H1 (cell line): ENCODE results near the gene OR6C70. TPM values are rescaled to one million over a fixed set of nuclear protein-coding genes. Genes with fewer than 3 reads are reported as not detected.

ENCODE experiments used
- CTCF ChIA-PET: fragments of 300-600 bp; sonication (Branson Sonifier 250); formaldehyde crosslinking; loops from one replicate; lab custom pipeline; 2021; ENCODE audit not compliant: partially characterized antibody; lab: Charles Lee
- POLR2A ChIA-PET: fragments of 300-600 bp; sonication (Branson Sonifier 250); formaldehyde crosslinking; loops from one replicate; lab custom pipeline; 2021; ENCODE audit warnings: inconsistent platforms; ENCODE audit not compliant: partially characterized antibody; lab: Charles Lee
- DNase-seq, 2 experiments: peaks; one replicate each; pipeline versions ENCODE4 v3.0.0 to v3.0.0-alpha.2; 2010 to 2022; ENCODE audit warnings: low spot score in 2 of 2, low read depth in 1 of 2, mixed read lengths in 1 of 2
- FAIRE-seq: peaks from 2 replicates; lab custom pipeline; 2011; peaks lifted over from hg19 to GRCh38; lab: Jason Lieb, UNC
- H2AFZ ChIP-seq: 2 replicates; pipeline ENCODE4 v1.8.1; 2012; ENCODE audit warnings: low read length, inconsistent platforms
- H2AK5ac ChIP-seq: 2 replicates; pipeline ENCODE4 v1.6.1; 2013; ENCODE audit warnings: low read depth, low read length
- H2BK120ac ChIP-seq: replicated peaks from 2 replicates; pipeline ENCODE3; 2013; ENCODE audit warnings: low read depth, low read length, inconsistent platforms
- H2BK12ac ChIP-seq: 2 replicates; pipeline ENCODE4 v1.6.1; 2013; ENCODE audit warnings: low read depth, low read length
- H2BK15ac ChIP-seq: 2 replicates; pipeline ENCODE4 v1.6.1; 2013; ENCODE audit warnings: low read length
- H2BK20ac ChIP-seq: 2 replicates; pipeline ENCODE4 v1.6.1; 2013; ENCODE audit warnings: low read length
- H2BK5ac ChIP-seq: 2 replicates; pipeline ENCODE4 v1.6.1; 2013; ENCODE audit warnings: low read depth, low read length
- H3K14ac ChIP-seq: 2 replicates; pipeline ENCODE4 v1.6.1; 2013; ENCODE audit warnings: inconsistent platforms; ENCODE audit not compliant: insufficient read length
- H3K18ac ChIP-seq: 2 replicates; pipeline ENCODE4 v1.6.1; 2013; ENCODE audit warnings: low read length; ENCODE audit errors: extremely low read depth
- H3K23ac ChIP-seq: 2 replicates; pipeline ENCODE4 v1.6.1; 2013; ENCODE audit warnings: inconsistent platforms; ENCODE audit not compliant: insufficient read length
- H3K23me2 ChIP-seq: 2 replicates; pipeline ENCODE4 v1.6.1; 2013; ENCODE audit warnings: low read depth, low read length
- H3K27ac ChIP-seq: 2 replicates; pipeline ENCODE4 v1.6.1; 2011; ENCODE audit warnings: low read depth, low read length, inconsistent platforms
- H3K27me3 ChIP-seq, 4 experiments: replicated peaks in 1 of 4; 1 replicate in 1 of 4; 2 replicates in 3 of 4; pipeline versions ENCODE4 v1.6.1 to v1.8.1; 2011 to 2013; ENCODE audit warnings: low read length in 3 of 4, mild to moderate bottlenecking in 3 of 4, inconsistent platforms in 2 of 4, mixed read lengths in 2 of 4, moderate library complexity in 1 of 4; ENCODE audit not compliant: control insufficient read depth in 3 of 4, insufficient read depth in 3 of 4; ENCODE audit errors: extremely low read depth in 1 of 4
- H3K36me3 ChIP-seq, 4 experiments: 2 replicates each; pipeline versions ENCODE4 v1.6.1 to v1.8.1; 2011 to 2013; ENCODE audit warnings: mild to moderate bottlenecking in 4 of 4, low read length in 3 of 4, moderate library complexity in 2 of 4, control low read depth in 1 of 4, inconsistent platforms in 1 of 4; ENCODE audit not compliant: insufficient read depth in 4 of 4, control insufficient read depth in 2 of 4
- H3K4ac ChIP-seq: replicated peaks from 2 replicates; pipeline ENCODE3; 2013; ENCODE audit warnings: low read length, low read depth, mixed read lengths, inconsistent platforms; ENCODE audit not compliant: insufficient read length
- H3K4me1 ChIP-seq, 4 experiments: replicated peaks in 1 of 4; 1 replicate in 1 of 4; 2 replicates in 3 of 4; pipeline versions ENCODE4 v1.6.1 to v1.8.1; 2011 to 2013; ENCODE audit warnings: low read length in 3 of 4, inconsistent platforms in 2 of 4, mixed read lengths in 1 of 4; ENCODE audit not compliant: insufficient read depth in 4 of 4, control insufficient read depth in 3 of 4
- H3K4me2 ChIP-seq, 2 experiments: 2 replicates each; pipeline versions ENCODE4 v1.6.1 to v1.8.1; 2011 to 2013; ENCODE audit warnings: low read depth in 2 of 2, low read length in 2 of 2, control low read depth in 1 of 2, inconsistent platforms in 1 of 2, mild to moderate bottlenecking in 1 of 2; ENCODE audit not compliant: insufficient read depth in 1 of 2
- H3K4me3 ChIP-seq, 4 experiments: fragments of 200-600, 300-600 bp in 1 of 4; sonication (generic), shearing (Covaris generic), sonication (Bioruptor Twin) in 1 of 4; 2 replicates each; pipeline versions ENCODE4 v1.5.1 to v1.8.1; 2011 to 2016; ENCODE audit warnings: low read length in 4 of 4, low read depth in 3 of 4, control low read depth in 2 of 4, inconsistent platforms in 2 of 4, mild to moderate bottlenecking in 2 of 4, mixed read lengths in 1 of 4, moderate library complexity in 1 of 4; ENCODE audit not compliant: insufficient read depth in 2 of 4; ENCODE audit errors: extremely low read depth in 1 of 4
- H3K56ac ChIP-seq: replicated peaks from 2 replicates; pipeline ENCODE3; 2013; ENCODE audit warnings: low read depth, mild to moderate bottlenecking, mixed read lengths, low read length, inconsistent platforms; ENCODE audit not compliant: insufficient read length
- H3K79me1 ChIP-seq: 2 replicates; pipeline ENCODE4 v1.6.1; 2013; ENCODE audit warnings: low read depth, low read length, control low read depth
- H3K79me2 ChIP-seq, 2 experiments: 2 replicates each; pipeline versions ENCODE4 v1.6.1 to v1.8.1; 2012 to 2013; ENCODE audit warnings: low read length in 2 of 2, mild to moderate bottlenecking in 2 of 2, inconsistent platforms in 1 of 2; ENCODE audit not compliant: insufficient read depth in 2 of 2, control insufficient read depth in 1 of 2
- H3K9ac ChIP-seq, 4 experiments: replicated peaks in 1 of 4; 1 replicate in 1 of 4; 2 replicates in 3 of 4; pipeline versions ENCODE4 v1.6.1 to v1.8.1; 2011 to 2013; ENCODE audit warnings: low read depth in 3 of 4, low read length in 3 of 4, control low read depth in 2 of 4, mild to moderate bottlenecking in 2 of 4, moderate library complexity in 2 of 4, inconsistent platforms in 1 of 4; ENCODE audit errors: extremely low read depth in 1 of 4
- H3K9me3 ChIP-seq, 2 experiments: 2 replicates each; pipeline versions ENCODE4 v1.6.1 to v1.8.1; 2012 to 2013; ENCODE audit warnings: mild to moderate bottlenecking in 2 of 2, moderate library complexity in 2 of 2, control low read depth in 1 of 2, inconsistent platforms in 1 of 2, low read depth in 1 of 2, low read length in 1 of 2, mixed read lengths in 1 of 2; ENCODE audit not compliant: insufficient read depth in 2 of 2
- H4K20me1 ChIP-seq, 2 experiments: replicated peaks in 1 of 2; 2 replicates each; pipeline versions ENCODE3 to v1.8.1; 2011 to 2013; ENCODE audit warnings: inconsistent platforms in 2 of 2, low read length in 2 of 2, mild to moderate bottlenecking in 1 of 2; ENCODE audit not compliant: insufficient read depth in 2 of 2, control insufficient read depth in 1 of 2
- H4K5ac ChIP-seq: 2 replicates; pipeline ENCODE4 v1.6.1; 2013; ENCODE audit warnings: low read length, low read depth, mixed read lengths, inconsistent platforms; ENCODE audit not compliant: insufficient read length
- H4K8ac ChIP-seq: 2 replicates; pipeline ENCODE4 v1.8.0; 2013; ENCODE audit warnings: mild to moderate bottlenecking, moderate library complexity, low read length, inconsistent platforms; ENCODE audit not compliant: insufficient read depth; ENCODE audit errors: extremely low read depth
- H4K91ac ChIP-seq: replicated peaks from 2 replicates; pipeline ENCODE3; 2013; ENCODE audit warnings: low read length, mixed read lengths, inconsistent platforms; ENCODE audit not compliant: insufficient read length
- WGBS, 2 experiments: shearing (Covaris generic) in 1 of 2; methylation state at CpG; one replicate each; pipeline versions ENCODE4 v1.1.6 to v1.1.7; 2013 to 2015; ENCODE audit warnings: low lambda C conversion rate in 2 of 2, mixed read lengths in 2 of 2, inconsistent platforms in 1 of 2, low coverage in 1 of 2, missing lambda C conversion rate in 1 of 2; ENCODE audit not compliant: insufficient replicate concordance in 2 of 2, insufficient coverage in 1 of 2, insufficient read length in 1 of 2; ENCODE audit errors: extremely low coverage in 1 of 2, missing lambda C conversion rate in 1 of 2; 5-methylcytosine and 5-hydroxymethylcytosine counted together
- polyA plus RNA-seq, 7 experiments: library from polyadenylated mRNA; depleted of rRNA in 3 of 7; stranded (reverse) in 5 of 7; unstranded in 2 of 7; fragments of >200 nt in 5 of 7; fragments of 200-250 nt in 2 of 7; gene quantifications; 1 replicate in 5 of 7; 2 replicates in 1 of 7; 4 replicates in 1 of 7; pipeline versions ENCODE4 v1.2.1 to v1.2.3, GENCODE V29; 2011 to 2013; ENCODE audit warnings: missing spikeins in 2 of 7, mixed read lengths in 2 of 7
- total RNA-seq: library from RNA; stranded (reverse); fragmentation: NEBNext Ultra II Directional; extraction: Animal tissue kit (Norgen Biotek cat#: 25700); gene quantifications from 2 replicates; pipeline ENCODE4 v1.2.1, GENCODE V29; 2021
- TF ChIP-seq, protein P1 (sequence below): IDR thresholded peaks from 2 replicates; pipeline ENCODE4 v1.6.1; 2012; ENCODE audit warnings: inconsistent platforms

The OR6C70 gene
- total and polyA plus RNA-seq, 2 of the 8 experiments (the other 6 are each of a cell fraction or from before 2014, with no cell fraction given) = not detected

GRCh38 chr12:55472264-55472663 is 2.3 kb upstream of the OR6C70 start:
- FAIRE-seq = no peak
- Histone ChIP-seq H3K4ac (no peak overlapping the region), H3K9me3 (no peaks in the 10 kb centered on the region), H3K4me3 (no peak overlapping the region), H4K91ac (no peak overlapping the region), H3K56ac (no peak overlapping the region), H3K23me2 (no peaks in the 10 kb centered on the region), H3K27ac (no peak overlapping the region), H3K79me2 (no peaks in the 10 kb centered on the region), H3K4me1 (no peaks in the 10 kb centered on the region), H3K23ac (no peak overlapping the region), H3K4me2 (no peak overlapping the region), H3K27me3 (no peaks in the 10 kb centered on the region), H2AK5ac (no peak overlapping the region), H2BK120ac (no peak overlapping the region), H2AFZ (no peak overlapping the region), H3K79me1 (no peaks in the 10 kb centered on the region), H2BK12ac (no peak overlapping the region), H4K20me1 (no peaks in the 10 kb centered on the region), H2BK5ac (no peak overlapping the region), H3K14ac (no peak overlapping the region), H2BK15ac (no peak overlapping the region), H3K9ac (no peak overlapping the region), H3K18ac (no peak overlapping the region), H4K8ac (no peak overlapping the region), H2BK20ac (no peak overlapping the region), H4K5ac (no peak overlapping the region), H3K36me3 (no peaks in the 10 kb centered on the region)
- no peak for DNase-seq
- POLR2A ChIA-PET = no interaction called here
- WGBS, 2 experiments = 72% methylated on average over 1 of the region's 1 CpG; no CpG with 5 or more reads in 1 of the 2 experiments
- CTCF ChIA-PET = interaction anchor here (1.6 kb wide), 1 partner anchor 16 kb away, joined by 4 read pairs; no protein-coding TSS in a partner anchor
- TF ChIP-seq, protein P1, sequence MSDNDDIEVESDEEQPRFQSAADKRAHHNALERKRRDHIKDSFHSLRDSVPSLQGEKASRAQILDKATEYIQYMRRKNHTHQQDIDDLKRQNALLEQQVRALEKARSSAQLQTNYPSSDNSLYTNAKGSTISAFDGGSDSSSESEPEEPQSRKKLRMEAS = no peak
